ENCODE data around the gene ZWINT.

DNA sequence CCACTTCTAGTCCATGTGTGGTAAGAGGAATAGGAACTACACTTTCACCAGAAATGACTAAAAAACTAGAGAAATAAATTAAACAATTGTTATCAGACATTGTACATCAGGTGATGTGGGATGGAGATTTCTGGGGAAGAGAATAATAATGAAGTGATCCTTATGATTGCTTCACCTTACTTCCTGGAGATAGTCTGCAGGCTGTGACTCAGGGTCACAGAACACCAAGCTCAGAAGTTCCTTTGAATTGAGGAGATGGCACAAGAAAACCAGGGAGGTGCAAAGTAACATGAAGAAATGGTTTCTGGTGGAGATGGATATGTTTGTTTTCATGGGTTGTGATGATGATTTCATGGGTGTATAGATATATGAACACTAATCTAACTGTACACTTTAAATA lies 44.5 kb downstream of the ZWINT start:
- TF ChIP-seq, protein P1, sequence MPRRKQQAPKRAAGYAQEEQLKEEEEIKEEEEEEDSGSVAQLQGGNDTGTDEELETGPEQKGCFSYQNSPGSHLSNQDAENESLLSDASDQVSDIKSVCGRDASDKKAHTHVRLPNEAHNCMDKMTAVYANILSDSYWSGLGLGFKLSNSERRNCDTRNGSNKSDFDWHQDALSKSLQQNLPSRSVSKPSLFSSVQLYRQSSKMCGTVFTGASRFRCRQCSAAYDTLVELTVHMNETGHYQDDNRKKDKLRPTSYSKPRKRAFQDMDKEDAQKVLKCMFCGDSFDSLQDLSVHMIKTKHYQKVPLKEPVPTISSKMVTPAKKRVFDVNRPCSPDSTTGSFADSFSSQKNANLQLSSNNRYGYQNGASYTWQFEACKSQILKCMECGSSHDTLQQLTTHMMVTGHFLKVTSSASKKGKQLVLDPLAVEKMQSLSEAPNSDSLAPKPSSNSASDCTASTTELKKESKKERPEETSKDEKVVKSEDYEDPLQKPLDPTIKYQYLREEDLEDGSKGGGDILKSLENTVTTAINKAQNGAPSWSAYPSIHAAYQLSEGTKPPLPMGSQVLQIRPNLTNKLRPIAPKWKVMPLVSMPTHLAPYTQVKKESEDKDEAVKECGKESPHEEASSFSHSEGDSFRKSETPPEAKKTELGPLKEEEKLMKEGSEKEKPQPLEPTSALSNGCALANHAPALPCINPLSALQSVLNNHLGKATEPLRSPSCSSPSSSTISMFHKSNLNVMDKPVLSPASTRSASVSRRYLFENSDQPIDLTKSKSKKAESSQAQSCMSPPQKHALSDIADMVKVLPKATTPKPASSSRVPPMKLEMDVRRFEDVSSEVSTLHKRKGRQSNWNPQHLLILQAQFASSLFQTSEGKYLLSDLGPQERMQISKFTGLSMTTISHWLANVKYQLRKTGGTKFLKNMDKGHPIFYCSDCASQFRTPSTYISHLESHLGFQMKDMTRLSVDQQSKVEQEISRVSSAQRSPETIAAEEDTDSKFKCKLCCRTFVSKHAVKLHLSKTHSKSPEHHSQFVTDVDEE (CRISPR knock-in tag; IDR thresholded peaks at IDR 0.05): no peak
- TF ChIP-seq, protein P2, sequence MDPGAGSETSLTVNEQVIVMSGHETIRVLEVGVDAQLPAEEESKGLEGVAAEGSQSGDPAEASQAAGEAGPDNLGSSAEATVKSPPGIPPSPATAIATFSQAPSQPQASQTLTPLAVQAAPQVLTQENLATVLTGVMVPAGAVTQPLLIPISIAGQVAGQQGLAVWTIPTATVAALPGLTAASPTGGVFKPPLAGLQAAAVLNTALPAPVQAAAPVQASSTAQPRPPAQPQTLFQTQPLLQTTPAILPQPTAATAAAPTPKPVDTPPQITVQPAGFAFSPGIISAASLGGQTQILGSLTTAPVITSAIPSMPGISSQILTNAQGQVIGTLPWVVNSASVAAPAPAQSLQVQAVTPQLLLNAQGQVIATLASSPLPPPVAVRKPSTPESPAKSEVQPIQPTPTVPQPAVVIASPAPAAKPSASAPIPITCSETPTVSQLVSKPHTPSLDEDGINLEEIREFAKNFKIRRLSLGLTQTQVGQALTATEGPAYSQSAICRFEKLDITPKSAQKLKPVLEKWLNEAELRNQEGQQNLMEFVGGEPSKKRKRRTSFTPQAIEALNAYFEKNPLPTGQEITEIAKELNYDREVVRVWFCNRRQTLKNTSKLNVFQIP (CRISPR knock-in tag; IDR thresholded peaks at IDR 0.05; ENCODE audit: borderline replicate concordance, low read depth): no peak
- TF ChIP-seq PPARA (CRISPR knock-in tag; IDR thresholded peaks at IDR 0.05; ENCODE audit: borderline replicate concordance): no peak
- TF ChIP-seq BACH2 (CRISPR knock-in tag; IDR thresholded peaks at IDR 0.05; ENCODE audit: borderline replicate concordance): no peak
